ENCODE measurements around the gene SUSD1.

Gene SUSD1

GRCh38 chr9:112035166-112035826 is 139.8 kb downstream of the SUSD1 start:
- WGBS, 2 experiments: 93 to 94% methylated on average over 6 of the region's 6 CpGs
- Histone ChIP-seq H3K27me3 (ENCODE audit: control insufficient read depth, insufficient read depth, low read length, poor library complexity, severe bottlenecking) (no peaks in the 10 kb centered on the region), H3K4me3 (ENCODE audit: insufficient read depth, low read depth, low read length) (no peak overlapping the region), H3K4me1 (ENCODE audit: control insufficient read depth, insufficient read depth, low read length) (peaks cover 5% of the 10 kb centered on the region), H3K9me3 (ENCODE audit: control insufficient read depth, low read length) (no peaks in the 10 kb centered on the region), H3K36me3 (ENCODE audit: control insufficient read depth, insufficient read depth, low read length) (no peaks in the 10 kb centered on the region), H3K27ac (ENCODE audit: insufficient read depth, low read depth, low read length, poor library complexity, severe bottlenecking) (no peak overlapping the region)

- H3K4me3 ChIP-seq (ENCODE audit: insufficient read depth, low read depth, low read length): no peak overlapping the region
- H3K36me3 ChIP-seq (ENCODE audit: control insufficient read depth, insufficient read depth, low read length): no peaks in the 10 kb centered on the region
- peaks cover 5% of the 10 kb centered on the region for H3K4me1 ChIP-seq (ENCODE audit: control insufficient read depth, insufficient read depth, low read length)
- no peak overlapping the region for H3K27ac ChIP-seq (ENCODE audit: insufficient read depth, low read depth, low read length, poor library complexity, severe bottlenecking)
- H3K27me3 ChIP-seq (ENCODE audit: control insufficient read depth, insufficient read depth, low read length, poor library complexity, severe bottlenecking): no peaks in the 10 kb centered on the region
- 94% methylated on average over 2 of the region's 2 CpGs for WGBS, 2 experiments
- H3K9me3 ChIP-seq (ENCODE audit: control insufficient read depth, low read length): no peaks in the 10 kb centered on the region
These were observed 140.9 kb downstream of the SUSD1 start for GRCh38 chr9:112034216-112034611.

GRCh38 chr9:112033237-112034215 is 141.6 kb downstream of the SUSD1 start:
- no peak overlapping the region for H3K27ac ChIP-seq (ENCODE audit: insufficient read depth, low read depth, low read length, poor library complexity, severe bottlenecking)
- no peak overlapping the region for H3K4me3 ChIP-seq (ENCODE audit: insufficient read depth, low read depth, low read length)
- peaks cover 5% of the 10 kb centered on the region for H3K4me1 ChIP-seq (ENCODE audit: control insufficient read depth, insufficient read depth, low read length)
- no peaks in the 10 kb centered on the region for H3K27me3 ChIP-seq (ENCODE audit: control insufficient read depth, insufficient read depth, low read length, poor library complexity, severe bottlenecking)
- H3K36me3 ChIP-seq (ENCODE audit: control insufficient read depth, insufficient read depth, low read length): no peaks in the 10 kb centered on the region
- 94% methylated on average over 9 of the region's 9 CpGs for WGBS, 2 experiments
- no peaks in the 10 kb centered on the region for H3K9me3 ChIP-seq (ENCODE audit: control insufficient read depth, low read length)

- Histone ChIP-seq H3K4me1 (ENCODE audit: control insufficient read depth, insufficient read depth, low read length) (peaks cover 4% of the 10 kb centered on the region), H3K27ac (ENCODE audit: insufficient read depth, low read depth, low read length, poor library complexity, severe bottlenecking) (no peak overlapping the region), H3K27me3 (ENCODE audit: control insufficient read depth, insufficient read depth, low read length, poor library complexity, severe bottlenecking) (no peaks in the 10 kb centered on the region), H3K4me3 (ENCODE audit: insufficient read depth, low read depth, low read length) (no peak overlapping the region), H3K9me3 (ENCODE audit: control insufficient read depth, low read length) (no peaks in the 10 kb centered on the region), H3K36me3 (ENCODE audit: control insufficient read depth, insufficient read depth, low read length) (no peaks in the 10 kb centered on the region)
- WGBS, 2 experiments: 93 to 94% methylated on average over 1 of the region's 1 CpG
These were observed 142.4 kb downstream of the SUSD1 start for GRCh38 chr9:112032743-112033142.

GRCh38 chr9:112032009-112032408 is 143.1 kb downstream of the SUSD1 start:
- Histone ChIP-seq H3K36me3 (ENCODE audit: control insufficient read depth, insufficient read depth, low read length) (no peaks in the 10 kb centered on the region), H3K27me3 (ENCODE audit: control insufficient read depth, insufficient read depth, low read length, poor library complexity, severe bottlenecking) (no peaks in the 10 kb centered on the region), H3K27ac (ENCODE audit: insufficient read depth, low read depth, low read length, poor library complexity, severe bottlenecking) (no peak overlapping the region), H3K9me3 (ENCODE audit: control insufficient read depth, low read length) (no peaks in the 10 kb centered on the region), H3K4me3 (ENCODE audit: insufficient read depth, low read depth, low read length) (no peak overlapping the region), H3K4me1 (ENCODE audit: control insufficient read depth, insufficient read depth, low read length) (no peaks in the 10 kb centered on the region)
- 93 to 94% methylated on average over 2 of the region's 2 CpGs for WGBS, 2 experiments

GRCh38 chr9:112031400-112031799 is 143.7 kb downstream of the SUSD1 start:
- Histone ChIP-seq H3K27ac (ENCODE audit: insufficient read depth, low read depth, low read length, poor library complexity, severe bottlenecking) (no peak overlapping the region), H3K9me3 (ENCODE audit: control insufficient read depth, low read length) (no peaks in the 10 kb centered on the region), H3K4me3 (ENCODE audit: insufficient read depth, low read depth, low read length) (no peak overlapping the region), H3K4me1 (ENCODE audit: control insufficient read depth, insufficient read depth, low read length) (no peaks in the 10 kb centered on the region), H3K36me3 (ENCODE audit: control insufficient read depth, insufficient read depth, low read length) (no peaks in the 10 kb centered on the region), H3K27me3 (ENCODE audit: control insufficient read depth, insufficient read depth, low read length, poor library complexity, severe bottlenecking) (no peaks in the 10 kb centered on the region)
- 86 to 98% methylated on average over 2 to 3 of the region's 3 CpGs for WGBS, 2 experiments

GRCh38 chr9:112029921-112030444 is 145.1 kb downstream of the SUSD1 start:
- Histone ChIP-seq H3K27ac (ENCODE audit: insufficient read depth, low read depth, low read length, poor library complexity, severe bottlenecking) (no peak overlapping the region), H3K4me3 (ENCODE audit: insufficient read depth, low read depth, low read length) (no peak overlapping the region), H3K9me3 (ENCODE audit: control insufficient read depth, low read length) (no peaks in the 10 kb centered on the region), H3K27me3 (ENCODE audit: control insufficient read depth, insufficient read depth, low read length, poor library complexity, severe bottlenecking) (no peaks in the 10 kb centered on the region), H3K36me3 (ENCODE audit: control insufficient read depth, insufficient read depth, low read length) (no peaks in the 10 kb centered on the region), H3K4me1 (ENCODE audit: control insufficient read depth, insufficient read depth, low read length) (no peaks in the 10 kb centered on the region)
- 53 to 55% methylated on average over 2 of the region's 3 CpGs for WGBS, 2 experiments

- no peaks in the 10 kb centered on the region for H3K9me3 ChIP-seq (ENCODE audit: control insufficient read depth, low read length)
- WGBS, 2 experiments: 94 to 95% methylated on average over 13 of the region's 13 CpGs
- no peak overlapping the region for H3K27ac ChIP-seq (ENCODE audit: insufficient read depth, low read depth, low read length, poor library complexity, severe bottlenecking)
- H3K4me3 ChIP-seq (ENCODE audit: insufficient read depth, low read depth, low read length): no peak overlapping the region
- no peaks in the 10 kb centered on the region for H3K4me1 ChIP-seq (ENCODE audit: control insufficient read depth, insufficient read depth, low read length)
- H3K36me3 ChIP-seq (ENCODE audit: control insufficient read depth, insufficient read depth, low read length): no peaks in the 10 kb centered on the region
- H3K27me3 ChIP-seq (ENCODE audit: control insufficient read depth, insufficient read depth, low read length, poor library complexity, severe bottlenecking): no peaks in the 10 kb centered on the region
These were observed 146.6 kb downstream of the SUSD1 start for GRCh38 chr9:112028242-112029221.

GRCh38 chr9:112025850-112026249 is 149.2 kb downstream of the SUSD1 start:
- WGBS, 2 experiments: 98 to 100% methylated on average over 2 to 3 of the region's 3 CpGs
- H3K9me3 ChIP-seq (ENCODE audit: control insufficient read depth, low read length): no peaks in the 10 kb centered on the region
- H3K36me3 ChIP-seq (ENCODE audit: control insufficient read depth, insufficient read depth, low read length): no peaks in the 10 kb centered on the region
- no peak overlapping the region for H3K4me3 ChIP-seq (ENCODE audit: insufficient read depth, low read depth, low read length)
- no peaks in the 10 kb centered on the region for H3K27me3 ChIP-seq (ENCODE audit: control insufficient read depth, insufficient read depth, low read length, poor library complexity, severe bottlenecking)
- H3K27ac ChIP-seq (ENCODE audit: insufficient read depth, low read depth, low read length, poor library complexity, severe bottlenecking): no peak overlapping the region
- no peaks in the 10 kb centered on the region for H3K4me1 ChIP-seq (ENCODE audit: control insufficient read depth, insufficient read depth, low read length)

All from ectodermal cell (in vitro differentiated cells).